Endothelial cell of umbilical vein (primary cell): ENCODE measurements around the gene COL6A2. TPM values are rescaled to one million over a fixed set of nuclear protein-coding genes. Genes with fewer than 3 reads are reported as not detected.

Experiments used
- BruUV-seq: library from RNA; stranded (reverse); fragments of 400-500 nt; replicated peaks from 2 replicates; lab custom pipeline; 2021; lab: Mats Ljungman, UMichigan
- CTCF ChIA-PET: fragments of 300-600, 350-600 bp; sonication (Branson Sonifier 250); formaldehyde crosslinking; loops from one replicate; lab custom pipeline; 2021; ENCODE audit warnings: antibody characterized with exemption, inconsistent platforms; lab: Charles Lee
- POLR2A ChIA-PET: fragments of 300-600, 350-600 bp; sonication (Branson Sonifier 250); formaldehyde crosslinking; loops from one replicate; lab custom pipeline; 2021; ENCODE audit warnings: antibody characterized with exemption, inconsistent platforms; lab: Charles Lee
- DNase-seq: peaks from one replicate; pipeline ENCODE4 v3.0.0-alpha.2; 2011; ENCODE audit warnings: low read depth, low spot score
- FAIRE-seq: peaks from 2 replicates; lab custom pipeline; 2011; peaks lifted over from hg19 to GRCh38; lab: Jason Lieb, UNC
- H2AFZ ChIP-seq: 2 replicates; pipeline ENCODE4 v1.6.0; 2012; ENCODE audit warnings: low read depth, low read length, control low read depth, inconsistent platforms
- H3K27ac ChIP-seq: 2 replicates; pipeline ENCODE4 v1.5.1; 2011; ENCODE audit warnings: low read depth, mild to moderate bottlenecking, control low read depth, low read length, moderate library complexity; ENCODE audit not compliant: insufficient read depth
- H3K27me3 ChIP-seq, 2 experiments: 2 replicates each; pipeline versions ENCODE4 v1.6.0 to v1.6.1; 2011; ENCODE audit warnings: low read length in 2 of 2, mixed read lengths in 1 of 2; ENCODE audit not compliant: control insufficient read depth in 2 of 2, insufficient read depth in 2 of 2
- H3K36me3 ChIP-seq, 2 experiments: 2 replicates in 1 of 2; 3 replicates in 1 of 2; pipeline ENCODE4 v1.5.1; 2011; ENCODE audit warnings: low read length in 2 of 2, mild to moderate bottlenecking in 1 of 2, moderate library complexity in 1 of 2; ENCODE audit not compliant: control insufficient read depth in 2 of 2, insufficient read depth in 2 of 2; ENCODE audit errors: extremely low read depth in 1 of 2
- H3K4me1 ChIP-seq: 3 replicates; pipeline ENCODE4 v1.5.1; 2011; ENCODE audit warnings: mild to moderate bottlenecking, low read length; ENCODE audit not compliant: control insufficient read depth, insufficient read depth; ENCODE audit errors: extremely low read depth
- H3K4me2 ChIP-seq: 2 replicates; pipeline ENCODE4 v1.6.1; 2011; ENCODE audit warnings: low read length, control low read depth, mixed read lengths; ENCODE audit not compliant: insufficient read depth
- H3K4me3 ChIP-seq, 3 experiments: fragments of 200-600 bp in 1 of 3; sonication (generic), shearing (Covaris generic) in 1 of 3; replicated peaks in 1 of 3; 2 replicates each; pipeline ENCODE4 v1.5.1; 2011 to 2016; ENCODE audit warnings: control low read depth in 3 of 3, low read length in 3 of 3, mild to moderate bottlenecking in 2 of 3, inconsistent platforms in 1 of 3, low read depth in 1 of 3, moderate library complexity in 1 of 3; ENCODE audit not compliant: insufficient read depth in 1 of 3
- H3K79me2 ChIP-seq: 2 replicates; pipeline ENCODE4 v1.6.0; 2012; ENCODE audit warnings: low read length, inconsistent platforms; ENCODE audit not compliant: control insufficient read depth, insufficient read depth
- H3K9ac ChIP-seq: replicated peaks from 2 replicates; pipeline ENCODE3; 2011; ENCODE audit warnings: low read length, control low read depth; ENCODE audit not compliant: insufficient read depth; ENCODE audit errors: extremely low read depth
- H3K9me1 ChIP-seq: replicated peaks from 3 replicates; pipeline ENCODE4 v1.6.0; 2011; ENCODE audit warnings: mild to moderate bottlenecking, low read length; ENCODE audit not compliant: control insufficient read depth, insufficient read depth; ENCODE audit errors: extremely low read depth
- H3K9me3 ChIP-seq: replicated peaks from 2 replicates; pipeline ENCODE4 v1.5.1; 2012; ENCODE audit warnings: low read length, inconsistent platforms; ENCODE audit not compliant: control insufficient read depth, insufficient read depth
- H4K20me1 ChIP-seq: replicated peaks from 2 replicates; pipeline ENCODE3; 2011; ENCODE audit warnings: mild to moderate bottlenecking, low read length; ENCODE audit not compliant: control insufficient read depth, insufficient read depth; ENCODE audit errors: extremely low read depth
- EZH2 ChIP-seq: IDR thresholded peaks from 2 replicates; pipeline ENCODE4 v1.6.1; 2012; ENCODE audit warnings: borderline replicate concordance, low read depth, mild to moderate bottlenecking, moderate library complexity, low read length, inconsistent platforms; ENCODE audit not compliant: severe bottlenecking
- FOS ChIP-seq: IDR thresholded peaks from 2 replicates; pipeline ENCODE4 v1.6.1; 2011; ENCODE audit warnings: mild to moderate bottlenecking, low read length, moderate library complexity, borderline replicate concordance; ENCODE audit not compliant: insufficient read depth
- GATA2 ChIP-seq: IDR thresholded peaks from 2 replicates; pipeline ENCODE4 v1.7.0; 2011; ENCODE audit warnings: low read depth, mild to moderate bottlenecking, moderate library complexity, mixed read lengths, low read length; ENCODE audit not compliant: insufficient read length, insufficient read depth
- JUN ChIP-seq: IDR thresholded peaks from 2 replicates; pipeline ENCODE4 v1.6.1; 2011; ENCODE audit warnings: borderline replicate concordance, low read depth; ENCODE audit not compliant: insufficient read length, insufficient read depth
- MAX ChIP-seq: IDR thresholded peaks from 2 replicates; pipeline ENCODE4 v1.6.1; 2011; ENCODE audit not compliant: insufficient read depth, insufficient read length
- MYC ChIP-seq: IDR thresholded peaks from one replicate; pipeline ENCODE4 v1.6.1; 2011; ENCODE audit warnings: mild to moderate bottlenecking, low read depth, low read length
- POLR2A ChIP-seq: IDR thresholded peaks from 2 replicates; pipeline ENCODE4 v1.6.1; 2012; ENCODE audit warnings: low read depth, mild to moderate bottlenecking, control low read depth, low read length
- POLR2AphosphoS5 ChIP-seq: IDR thresholded peaks from 2 replicates; pipeline ENCODE4 v1.6.1; 2012; ENCODE audit warnings: low read depth, mild to moderate bottlenecking, control low read depth, low read length, moderate library complexity; ENCODE audit not compliant: insufficient read depth
- dilution Hi-C: fragments of 300-500 bp; cut with MboI; formaldehyde crosslinking; loops from one replicate; pipeline ENCODE4 v1.15.0; 2019; ENCODE audit warnings: low sequenced_read_pairs; ENCODE audit not compliant: extremely low pct_ligation_motif_present
- intact Hi-C: fragments of 100-400 bp; cut with micrococcal nuclease; formaldehyde crosslinking; loops from one replicate; pipeline ENCODE4 v1.10.0; 2022
- polyA plus RNA-seq, 4 experiments: library from polyadenylated mRNA; depleted of rRNA in 3 of 4; stranded (reverse) in 3 of 4; unstranded in 1 of 4; fragments of >200 nt; gene quantifications; 2 replicates each; pipeline versions ENCODE4 v1.2.1 to v1.2.3, GENCODE V29; 2011 to 2012; ENCODE audit warnings: missing spikeins in 1 of 4
- total RNA-seq: library from RNA; stranded (reverse); gene quantifications from 2 replicates; pipeline ENCODE4 v1.2.3, GENCODE V29; 2021
- TF ChIP-seq, protein P1 (sequence below), 2 donors: IDR thresholded peaks; 1 replicate in 1 of 2; 2 replicates in 1 of 2; pipeline ENCODE4 v1.5.1; 2011; ENCODE audit warnings: low read length in 2 of 2, mild to moderate bottlenecking in 2 of 2, moderate library complexity in 2 of 2, control low read depth in 1 of 2, inconsistent platforms in 1 of 2, low read depth in 1 of 2; ENCODE audit not compliant: insufficient read depth in 1 of 2; ENCODE audit errors: extremely low read depth in 1 of 2

COL6A2 gene
- total and polyA plus RNA-seq, 2 donors (not counting 3 experiments of a cell fraction or from before 2014, with no cell fraction given): 3.4 to 6.1 TPM

DNA sequence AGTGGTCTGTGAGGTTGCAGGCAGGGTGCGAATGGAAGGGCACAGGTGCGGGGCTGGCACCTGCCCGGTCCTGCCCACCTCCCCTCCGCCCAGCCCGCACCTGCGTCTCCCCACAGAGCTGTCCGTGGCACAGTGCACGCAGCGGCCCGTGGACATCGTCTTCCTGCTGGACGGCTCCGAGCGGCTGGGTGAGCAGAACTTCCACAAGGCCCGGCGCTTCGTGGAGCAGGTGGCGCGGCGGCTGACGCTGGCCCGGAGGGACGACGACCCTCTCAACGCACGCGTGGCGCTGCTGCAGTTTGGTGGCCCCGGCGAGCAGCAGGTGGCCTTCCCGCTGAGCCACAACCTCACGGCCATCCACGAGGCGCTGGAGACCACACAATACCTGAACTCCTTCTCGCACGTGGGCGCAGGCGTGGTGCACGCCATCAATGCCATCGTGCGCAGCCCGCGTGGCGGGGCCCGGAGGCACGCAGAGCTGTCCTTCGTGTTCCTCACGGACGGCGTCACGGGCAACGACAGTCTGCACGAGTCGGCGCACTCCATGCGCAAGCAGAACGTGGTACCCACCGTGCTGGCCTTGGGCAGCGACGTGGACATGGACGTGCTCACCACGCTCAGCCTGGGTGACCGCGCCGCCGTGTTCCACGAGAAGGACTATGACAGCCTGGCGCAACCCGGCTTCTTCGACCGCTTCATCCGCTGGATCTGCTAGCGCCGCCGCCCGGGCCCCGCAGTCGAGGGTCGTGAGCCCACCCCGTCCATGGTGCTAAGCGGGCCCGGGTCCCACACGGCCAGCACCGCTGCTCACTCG, 34.1 kb downstream of the COL6A2 start:
- ChIA-PET POLR2A (no interaction called here), CTCF (no interaction called here)
- intact Hi-C loops (no loop called here), dilution Hi-C loops (no loop called here)
- no peaks in the 10 kb centered on the region for H4K20me1 ChIP-seq
- no peak for FAIRE-seq
- no peak overlapping the region for H3K9ac ChIP-seq
- no peaks in the 10 kb centered on the region for H3K79me2 ChIP-seq
- H3K9me3 ChIP-seq: no peaks in the 10 kb centered on the region
- H3K27ac ChIP-seq: no peak overlapping the region
- no peaks in the 10 kb centered on the region for H3K36me3 ChIP-seq
- H3K4me1 ChIP-seq: no peaks in the 10 kb centered on the region
- no peak for TF ChIP-seq MYC
- no peak for TF ChIP-seq JUN
- TF ChIP-seq POLR2AphosphoS5: no peak
- TF ChIP-seq POLR2A: no peak
- TF ChIP-seq EZH2: no peak
- no peak for TF ChIP-seq MAX
- TF ChIP-seq GATA2: no peak
- no peak for TF ChIP-seq FOS
- TF ChIP-seq, protein P1, sequence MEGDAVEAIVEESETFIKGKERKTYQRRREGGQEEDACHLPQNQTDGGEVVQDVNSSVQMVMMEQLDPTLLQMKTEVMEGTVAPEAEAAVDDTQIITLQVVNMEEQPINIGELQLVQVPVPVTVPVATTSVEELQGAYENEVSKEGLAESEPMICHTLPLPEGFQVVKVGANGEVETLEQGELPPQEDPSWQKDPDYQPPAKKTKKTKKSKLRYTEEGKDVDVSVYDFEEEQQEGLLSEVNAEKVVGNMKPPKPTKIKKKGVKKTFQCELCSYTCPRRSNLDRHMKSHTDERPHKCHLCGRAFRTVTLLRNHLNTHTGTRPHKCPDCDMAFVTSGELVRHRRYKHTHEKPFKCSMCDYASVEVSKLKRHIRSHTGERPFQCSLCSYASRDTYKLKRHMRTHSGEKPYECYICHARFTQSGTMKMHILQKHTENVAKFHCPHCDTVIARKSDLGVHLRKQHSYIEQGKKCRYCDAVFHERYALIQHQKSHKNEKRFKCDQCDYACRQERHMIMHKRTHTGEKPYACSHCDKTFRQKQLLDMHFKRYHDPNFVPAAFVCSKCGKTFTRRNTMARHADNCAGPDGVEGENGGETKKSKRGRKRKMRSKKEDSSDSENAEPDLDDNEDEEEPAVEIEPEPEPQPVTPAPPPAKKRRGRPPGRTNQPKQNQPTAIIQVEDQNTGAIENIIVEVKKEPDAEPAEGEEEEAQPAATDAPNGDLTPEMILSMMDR (IDR thresholded peaks at IDR 0.05; ENCODE audit: extremely low read depth in 1 of 2, insufficient read depth in 1 of 2, low read depth in 1 of 2, low read length in 2 of 2): no peak
- DNase-seq: no peak
- H3K4me3 ChIP-seq: no peak overlapping the region
- H3K27me3 ChIP-seq: no peaks in the 10 kb centered on the region
- no peak overlapping the region for H3K4me2 ChIP-seq
- no TSS peak for BruUV-seq
- no peaks in the 10 kb centered on the region for H3K9me1 ChIP-seq
- no peak overlapping the region for H2AFZ ChIP-seq
